Panc1 (cell line): ENCODE measurements around the gene TANC1. TPM values are rescaled to one million over a fixed set of nuclear protein-coding genes. Genes with fewer than 3 reads are reported as not detected.

Experiments used
- ATAC-seq: fragments of 200-7000 bp; cut with Tn5 transposase; 2 replicates; pipeline ENCODE4 v1.9.1; 2020; ENCODE audit warnings: mild to moderate bottlenecking, moderate library complexity
- BruUV-seq: library from RNA; stranded (reverse); fragments of 400-500 nt; replicated peaks from 2 replicates; lab custom pipeline; 2021; lab: Mats Ljungman, UMichigan
- CTCF ChIA-PET: fragments of 300-600 bp; sonication (Branson Sonifier 250); formaldehyde crosslinking; loops from one replicate; lab custom pipeline; 2022; ENCODE audit warnings: antibody characterized with exemption; lab: Charles Lee
- POLR2A ChIA-PET: fragments of 300-600 bp; sonication (Branson Sonifier 250); formaldehyde crosslinking; loops from one replicate; lab custom pipeline; 2022; ENCODE audit warnings: antibody characterized with exemption; lab: Charles Lee
- DNase-seq: peaks from one replicate; pipeline ENCODE4 v3.0.0-alpha.2; 2010; ENCODE audit warnings: low read depth, low spot score
- H3K27ac ChIP-seq: 2 replicates; pipeline ENCODE4 v1.5.1; 2011; ENCODE audit warnings: mild to moderate bottlenecking, low read length, inconsistent platforms
- H3K27me3 ChIP-seq: fragments of 200-500 bp; sonication (Bioruptor generic); 2 replicates; pipeline ENCODE4 v1.6.0; 2014; ENCODE audit warnings: low read length, inconsistent platforms; ENCODE audit not compliant: control insufficient read depth, insufficient read depth
- H3K36me3 ChIP-seq: fragments of 200-500 bp; sonication (Bioruptor generic); 2 replicates; pipeline ENCODE4 v1.5.1; 2014; ENCODE audit warnings: inconsistent platforms, mild to moderate bottlenecking, low read length, moderate library complexity; ENCODE audit not compliant: control insufficient read depth, insufficient read depth
- H3K4me1 ChIP-seq: 2 replicates; pipeline ENCODE4 v1.5.1; 2011; ENCODE audit warnings: inconsistent platforms, mild to moderate bottlenecking, low read length, moderate library complexity; ENCODE audit not compliant: control insufficient read depth, insufficient read depth
- H3K4me3 ChIP-seq, 2 experiments: 2 replicates each; pipeline ENCODE4 v1.5.1; 2011 to 2012; ENCODE audit warnings: low read depth in 2 of 2, low read length in 2 of 2, mild to moderate bottlenecking in 2 of 2, inconsistent platforms in 1 of 2, moderate library complexity in 1 of 2
- H3K9me3 ChIP-seq: fragments of 200-500 bp; sonication (Bioruptor generic); 2 replicates; pipeline ENCODE4 v1.5.1; 2014; ENCODE audit warnings: low read depth, mild to moderate bottlenecking, inconsistent platforms, low read length, moderate library complexity; ENCODE audit not compliant: control insufficient read depth, insufficient read depth
- POLR2AphosphoS5 ChIP-seq: IDR thresholded peaks from 2 replicates; pipeline ENCODE4 v1.6.1; 2012; ENCODE audit warnings: mild to moderate bottlenecking, low read depth, low read length, moderate library complexity
- SIN3A ChIP-seq: IDR thresholded peaks from 2 replicates; pipeline ENCODE4 v1.6.1; 2012; ENCODE audit warnings: low read depth, mild to moderate bottlenecking, low read length, moderate library complexity, borderline replicate concordance; ENCODE audit not compliant: insufficient read depth
- TCF7L2 ChIP-seq: IDR thresholded peaks from 2 replicates; pipeline ENCODE4 v1.6.1; 2011; ENCODE audit warnings: mild to moderate bottlenecking, low read depth, low read length, inconsistent platforms
- in situ Hi-C: cut with HindIII; loops from 2 replicates; pipeline ENCODE4 v1.10.0; 2016; ENCODE audit warnings: low sequenced_read_pairs, low pct_unique_long_range_greater_than_20kb
- intact Hi-C: fragments of 100-400 bp; cut with micrococcal nuclease; formaldehyde crosslinking; loops from one replicate; pipeline ENCODE4 v1.10.0; 2022; ENCODE audit not compliant: unreplicated experiment
- total RNA-seq: library from RNA; stranded (reverse); gene quantifications from one replicate; pipeline ENCODE4 v1.2.1, GENCODE V29; 2021; ENCODE audit not compliant: unreplicated experiment
- TF ChIP-seq, protein P1 (sequence below), 2 experiments: IDR thresholded peaks; 2 replicates each; pipeline ENCODE4 v1.6.1; 2011 to 2012; ENCODE audit warnings: low read depth in 2 of 2, control low read depth in 1 of 2, low read length in 1 of 2, mild to moderate bottlenecking in 1 of 2, moderate library complexity in 1 of 2; ENCODE audit not compliant: insufficient read depth in 1 of 2
- TF ChIP-seq, protein P2 (sequence below): fragments of 450-650 bp; IDR thresholded peaks from 2 replicates; pipeline ENCODE4 v1.5.1; 2017; ENCODE audit warnings: mild to moderate bottlenecking

The TANC1 gene
- total RNA-seq, 1 experiment from 2014 or later: 44.3 TPM

DNA sequence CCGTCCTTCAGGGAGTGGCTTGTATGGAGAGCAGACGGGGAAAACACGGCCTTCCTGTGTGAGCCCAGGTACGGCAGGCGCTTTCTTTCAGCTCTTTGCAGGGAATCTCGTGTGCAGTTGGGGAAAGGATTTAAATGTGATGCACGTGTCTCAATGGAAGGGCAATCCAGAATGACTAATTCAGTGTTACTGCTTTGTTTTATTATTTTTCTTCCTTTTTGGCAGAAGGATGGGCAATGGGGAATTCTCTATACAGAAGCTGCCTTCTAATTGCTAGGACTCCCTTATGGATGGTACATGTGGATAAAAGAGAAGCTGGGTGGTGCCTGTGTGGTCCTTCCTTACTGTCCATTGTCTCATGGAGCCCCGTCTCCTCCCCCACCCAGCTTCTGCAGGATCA lies 210.7 kb downstream of the TANC1 start:
- ChIA-PET CTCF (no interaction called here), POLR2A (no interaction called here)
- TF ChIP-seq, protein P1, sequence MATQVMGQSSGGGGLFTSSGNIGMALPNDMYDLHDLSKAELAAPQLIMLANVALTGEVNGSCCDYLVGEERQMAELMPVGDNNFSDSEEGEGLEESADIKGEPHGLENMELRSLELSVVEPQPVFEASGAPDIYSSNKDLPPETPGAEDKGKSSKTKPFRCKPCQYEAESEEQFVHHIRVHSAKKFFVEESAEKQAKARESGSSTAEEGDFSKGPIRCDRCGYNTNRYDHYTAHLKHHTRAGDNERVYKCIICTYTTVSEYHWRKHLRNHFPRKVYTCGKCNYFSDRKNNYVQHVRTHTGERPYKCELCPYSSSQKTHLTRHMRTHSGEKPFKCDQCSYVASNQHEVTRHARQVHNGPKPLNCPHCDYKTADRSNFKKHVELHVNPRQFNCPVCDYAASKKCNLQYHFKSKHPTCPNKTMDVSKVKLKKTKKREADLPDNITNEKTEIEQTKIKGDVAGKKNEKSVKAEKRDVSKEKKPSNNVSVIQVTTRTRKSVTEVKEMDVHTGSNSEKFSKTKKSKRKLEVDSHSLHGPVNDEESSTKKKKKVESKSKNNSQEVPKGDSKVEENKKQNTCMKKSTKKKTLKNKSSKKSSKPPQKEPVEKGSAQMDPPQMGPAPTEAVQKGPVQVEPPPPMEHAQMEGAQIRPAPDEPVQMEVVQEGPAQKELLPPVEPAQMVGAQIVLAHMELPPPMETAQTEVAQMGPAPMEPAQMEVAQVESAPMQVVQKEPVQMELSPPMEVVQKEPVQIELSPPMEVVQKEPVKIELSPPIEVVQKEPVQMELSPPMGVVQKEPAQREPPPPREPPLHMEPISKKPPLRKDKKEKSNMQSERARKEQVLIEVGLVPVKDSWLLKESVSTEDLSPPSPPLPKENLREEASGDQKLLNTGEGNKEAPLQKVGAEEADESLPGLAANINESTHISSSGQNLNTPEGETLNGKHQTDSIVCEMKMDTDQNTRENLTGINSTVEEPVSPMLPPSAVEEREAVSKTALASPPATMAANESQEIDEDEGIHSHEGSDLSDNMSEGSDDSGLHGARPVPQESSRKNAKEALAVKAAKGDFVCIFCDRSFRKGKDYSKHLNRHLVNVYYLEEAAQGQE (IDR thresholded peaks at IDR 0.05; ENCODE audit: insufficient read depth in 1 of 2, low read depth in 2 of 2, low read length in 1 of 2): no peak
- no peak for TF ChIP-seq TCF7L2
- TF ChIP-seq SIN3A: no peak
- TF ChIP-seq, protein P2, sequence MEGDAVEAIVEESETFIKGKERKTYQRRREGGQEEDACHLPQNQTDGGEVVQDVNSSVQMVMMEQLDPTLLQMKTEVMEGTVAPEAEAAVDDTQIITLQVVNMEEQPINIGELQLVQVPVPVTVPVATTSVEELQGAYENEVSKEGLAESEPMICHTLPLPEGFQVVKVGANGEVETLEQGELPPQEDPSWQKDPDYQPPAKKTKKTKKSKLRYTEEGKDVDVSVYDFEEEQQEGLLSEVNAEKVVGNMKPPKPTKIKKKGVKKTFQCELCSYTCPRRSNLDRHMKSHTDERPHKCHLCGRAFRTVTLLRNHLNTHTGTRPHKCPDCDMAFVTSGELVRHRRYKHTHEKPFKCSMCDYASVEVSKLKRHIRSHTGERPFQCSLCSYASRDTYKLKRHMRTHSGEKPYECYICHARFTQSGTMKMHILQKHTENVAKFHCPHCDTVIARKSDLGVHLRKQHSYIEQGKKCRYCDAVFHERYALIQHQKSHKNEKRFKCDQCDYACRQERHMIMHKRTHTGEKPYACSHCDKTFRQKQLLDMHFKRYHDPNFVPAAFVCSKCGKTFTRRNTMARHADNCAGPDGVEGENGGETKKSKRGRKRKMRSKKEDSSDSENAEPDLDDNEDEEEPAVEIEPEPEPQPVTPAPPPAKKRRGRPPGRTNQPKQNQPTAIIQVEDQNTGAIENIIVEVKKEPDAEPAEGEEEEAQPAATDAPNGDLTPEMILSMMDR: no peak
- TF ChIP-seq POLR2AphosphoS5: no peak
- no peaks in the 10 kb centered on the region for H3K4me1 ChIP-seq
- no TSS peak for BruUV-seq
- peaks cover 5% of the 10 kb centered on the region for H3K36me3 ChIP-seq
- DNase-seq (no peak), ATAC-seq (no peak)
- intact Hi-C loops (no loop called here), in situ Hi-C loops (no loop called here)
- H3K27ac ChIP-seq: no peak overlapping the region
- no peak overlapping the region for H3K4me3 ChIP-seq
- H3K9me3 ChIP-seq: no peaks in the 10 kb centered on the region
- H3K27me3 ChIP-seq: no peaks in the 10 kb centered on the region

DNA sequence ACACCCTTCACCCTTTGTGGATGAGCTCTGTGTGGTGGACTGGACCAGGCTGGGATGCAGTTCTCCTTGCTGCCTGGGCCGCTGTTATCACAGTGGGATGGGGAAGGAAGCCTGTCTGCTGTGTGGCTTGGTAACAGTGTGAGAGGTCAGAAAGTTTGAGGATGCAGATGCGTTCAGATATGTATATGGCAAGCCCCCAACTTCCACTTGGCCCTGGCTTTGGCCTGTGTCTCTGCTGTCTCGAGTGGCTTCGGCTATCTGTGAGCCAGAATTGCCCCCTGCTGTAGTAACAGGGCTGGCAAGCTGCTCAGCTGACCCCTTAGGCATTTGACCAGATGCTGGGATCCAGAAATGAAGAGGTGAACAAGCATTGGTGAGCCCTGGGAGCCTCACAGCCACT lies 211.3 kb downstream of the TANC1 start:
- in situ Hi-C loops: no loop called here
- Histone ChIP-seq H3K27ac (no peak overlapping the region), H3K4me3 (no peak overlapping the region), H3K27me3 (no peaks in the 10 kb centered on the region), H3K36me3 (peaks cover 5% of the 10 kb centered on the region), H3K9me3 (no peaks in the 10 kb centered on the region), H3K4me1 (no peaks in the 10 kb centered on the region)
- no TSS peak for BruUV-seq
- CTCF ChIA-PET: no interaction called here
- POLR2A ChIA-PET: no interaction called here
- ATAC-seq: no peak
- no peak for DNase-seq
- intact Hi-C loops: no loop called here
- TF ChIP-seq, protein P1 (IDR thresholded peaks at IDR 0.05; ENCODE audit: insufficient read depth in 1 of 2, low read depth in 2 of 2, low read length in 1 of 2): no peak
- no peak for TF ChIP-seq TCF7L2
- no peak for TF ChIP-seq POLR2AphosphoS5
- TF ChIP-seq, protein P2: no peak
